Motor neuron (in vitro differentiated cells): ENCODE results near the gene CNOT4. TPM values are rescaled to one million over a fixed set of nuclear protein-coding genes. Genes with fewer than 3 reads are reported as not detected.

Experiments used
- ATAC-seq, 8 experiments: fragments of 200-7000 bp; cut with Tn5 transposase; replicated peaks in 6 of 8; 2 replicates each; pipeline ENCODE4 v1.8.0; 2021; ENCODE audit warnings: mild to moderate bottlenecking in 8 of 8, moderate library complexity in 8 of 8
- H3K27ac ChIP-seq, 2 donors: fragments of 250-450 bp; sonication (Bioruptor Pico); 2 replicates each; pipeline ENCODE4 v1.9.0; 2021; ENCODE audit warnings: antibody characterized with exemption in 2 of 2, mild to moderate bottlenecking in 2 of 2, moderate library complexity in 1 of 2
- H3K4me1 ChIP-seq, 2 donors: fragments of 250-450 bp; sonication (Bioruptor Pico); replicated peaks in 1 of 2; 2 replicates each; pipeline ENCODE4 v1.6.1; 2021; ENCODE audit warnings: antibody characterized with exemption in 2 of 2, mild to moderate bottlenecking in 2 of 2, moderate library complexity in 1 of 2
- H3K4me3 ChIP-seq, 5 donors: fragments of 250-450 bp; sonication (Bioruptor Pico); 2 replicates each; pipeline ENCODE4 v1.9.0; 2021; ENCODE audit warnings: antibody characterized with exemption in 5 of 5, mild to moderate bottlenecking in 5 of 5, moderate library complexity in 4 of 5
- WGBS, 10 experiments: fragments of 450-650 bp; shearing (Covaris generic); methylation state at CpG; one replicate each; pipeline ENCODE4 v1.0.0; 2022; 5-methylcytosine and 5-hydroxymethylcytosine counted together
- in situ Hi-C, 9 experiments: fragments of 400-800 bp; cut with MboI; loops; one replicate each; pipeline ENCODE4 v1.15.0; 2021; ENCODE audit warnings: low sequenced_read_pairs in 9 of 9, low pct_unique_long_range_greater_than_20kb in 2 of 9; ENCODE audit not compliant: unreplicated experiment in 9 of 9
- total RNA-seq, 8 experiments: library from RNA; unstranded; fragments of 300-600 nt; gene quantifications; 2 replicates each; pipeline versions ENCODE4 v1.2.3 to v1.2.4, GENCODE V29; 2022

The CNOT4 gene
- total RNA-seq, 8 experiments from 2014 or later: 10.5 to 22.6 (median 15.5) TPM

- no peak overlapping the region for H3K27ac ChIP-seq
- in situ Hi-C loops: no loop called here
- no peak for ATAC-seq
- 67 to 100% (median 100%) methylated on average over 1 of the region's 1 CpG; no CpG with 5 or more reads in 3 of the 10 experiments for WGBS, 10 experiments
- no peak overlapping the region for H3K4me3 ChIP-seq
- H3K4me1 ChIP-seq: no peaks in the 10 kb centered on the region
These were observed 27.6 kb upstream of the CNOT4 start for GRCh38 chr7:135537453-135537852.

GRCh38 chr7:135536150-135536549, 26.2 kb upstream of the CNOT4 start:
- in situ Hi-C loops: no loop called here
- Histone ChIP-seq H3K4me1 (no peaks in the 10 kb centered on the region), H3K4me3 (no peak overlapping the region), H3K27ac (no peak overlapping the region)
- 40 to 100% (median 70%) methylated on average over 1 to 6 of the region's 7 CpGs; no CpG with 5 or more reads in 2 of the 10 experiments for WGBS, 10 experiments
- ATAC-seq: peak in 1 of 8 experiments; percentile 54

GRCh38 chr7:135527025-135527424, 17.1 kb upstream of the CNOT4 start:
- no peak overlapping the region for H3K27ac ChIP-seq
- 40 to 100% (median 72%) methylated on average over 1 to 3 of the region's 3 CpGs; no CpG with 5 or more reads in 4 of the 10 experiments for WGBS, 10 experiments
- in situ Hi-C loops: no loop called here
- no peaks in the 10 kb centered on the region for H3K4me1 ChIP-seq
- no peak overlapping the region for H3K4me3 ChIP-seq
- ATAC-seq: no peak

- in situ Hi-C loops: no loop called here
- H3K4me1 ChIP-seq: no peaks in the 10 kb centered on the region
- H3K27ac ChIP-seq: no peak overlapping the region
- no peak for ATAC-seq
- no peak overlapping the region for H3K4me3 ChIP-seq
- 53 to 100% (median 82%) methylated on average over 1 to 4 of the region's 4 CpGs; no CpG with 5 or more reads in 5 of the 10 experiments for WGBS, 10 experiments
These were observed 15.5 kb upstream of the CNOT4 start for GRCh38 chr7:135525426-135525825.

- H3K4me3 ChIP-seq: no peak overlapping the region
- H3K4me1 ChIP-seq: no peaks in the 10 kb centered on the region
- ATAC-seq: no peak
- in situ Hi-C loops: no loop called here
- 0 to 100% (median 71%) methylated on average over 1 of the region's 1 CpG; no CpG with 5 or more reads in 2 of the 10 experiments for WGBS, 10 experiments
- no peak overlapping the region for H3K27ac ChIP-seq
These were observed 13.2 kb upstream of the CNOT4 start for GRCh38 chr7:135523146-135523545.

- in situ Hi-C loops: no loop called here
- 35 to 88% (median 78%) methylated on average over 2 to 6 of the region's 6 CpGs for WGBS, 10 experiments
- no peak for ATAC-seq
- Histone ChIP-seq H3K27ac (no peak overlapping the region), H3K4me1 (no peaks in the 10 kb centered on the region), H3K4me3 (no peak overlapping the region)
These were observed 12.6 kb upstream of the CNOT4 start for GRCh38 chr7:135522509-135522908.

- ATAC-seq: no peak
- Histone ChIP-seq H3K4me1 (no peaks in the 10 kb centered on the region), H3K4me3 (no peak overlapping the region), H3K27ac (no peak overlapping the region)
- 29 to 100% (median 93%) methylated on average over 1 to 4 of the region's 4 CpGs; no CpG with 5 or more reads in 1 of the 10 experiments for WGBS, 10 experiments
- in situ Hi-C loops: no loop called here
These were observed 10.0 kb upstream of the CNOT4 start for GRCh38 chr7:135519871-135520270.

GRCh38 chr7:135519233-135519688, 9.4 kb upstream of the CNOT4 start:
- in situ Hi-C loops: no loop called here

GRCh38 chr7:135518748-135519147, 8.8 kb upstream of the CNOT4 start:
- peak in 3 of 8 experiments; percentile 34 to 68 (median 47) for ATAC-seq
- 0 to 100% (median 60%) methylated on average over 1 of the region's 1 CpG; no CpG with 5 or more reads in 3 of the 10 experiments for WGBS, 10 experiments
- Histone ChIP-seq H3K4me1 (no peaks in the 10 kb centered on the region), H3K4me3 (no peak overlapping the region), H3K27ac (no peak overlapping the region)
- in situ Hi-C loops: no loop called here

More at GRCh38 chr7:135519233-135519688, 9.4 kb upstream of the CNOT4 start:
- Histone ChIP-seq H3K4me1 (no peaks in the 10 kb centered on the region), H3K4me3 (no peak overlapping the region), H3K27ac (no peak overlapping the region)
- no peak for ATAC-seq

GRCh38 chr7:135517060-135517459, 7.2 kb upstream of the CNOT4 start:
- no peaks in the 10 kb centered on the region for H3K4me1 ChIP-seq
- in situ Hi-C loops: no loop called here
- H3K27ac ChIP-seq: no peak overlapping the region
- ATAC-seq: no peak
- 50 to 100% (median 80%) methylated on average over 1 to 3 of the region's 3 CpGs; no CpG with 5 or more reads in 3 of the 10 experiments for WGBS, 10 experiments
- no peak overlapping the region for H3K4me3 ChIP-seq

- WGBS, 10 experiments: 21 to 100% (median 70%) methylated on average over 1 to 3 of the region's 3 CpGs
- in situ Hi-C loops: no loop called here
- H3K4me1 ChIP-seq: no peaks in the 10 kb centered on the region
- no peak overlapping the region for H3K27ac ChIP-seq
- no peak overlapping the region for H3K4me3 ChIP-seq
- no peak for ATAC-seq
These were observed 5.0 kb upstream of the CNOT4 start for GRCh38 chr7:135514856-135515255.

- in situ Hi-C loops: no loop called here
- H3K4me1 ChIP-seq: peaks cover 2 to 7% of the 10 kb centered on the region in 2 donors
- H3K27ac ChIP-seq: no peak overlapping the region
- no peak overlapping the region for H3K4me3 ChIP-seq
- ATAC-seq: peak in 1 of 8 experiments; percentile 2
- 86 to 100% (median 100%) methylated on average over 1 to 2 of the region's 2 CpGs; no CpG with 5 or more reads in 3 of the 10 experiments for WGBS, 10 experiments
These were observed 2.4 kb upstream of the CNOT4 start for GRCh38 chr7:135512135-135512887.

GRCh38 chr7:135510592-135511183, 786 bp upstream of the CNOT4 start:
- Histone ChIP-seq H3K4me3 (peak overlapping the region; percentile 70 to 98 (median 79)), H3K4me1 (peaks cover 3 to 12% of the 10 kb centered on the region in 2 donors), H3K27ac (no peak overlapping the region)
- in situ Hi-C loops: no loop called here
- no peak for ATAC-seq
- WGBS, 10 experiments: 0 to 20% (median 0%) methylated on average over 1 to 8 of the region's 17 CpGs; no CpG with 5 or more reads in 2 of the 10 experiments
